ACHN (cell line): Measurements from ENCODE around the gene KCNMA1.
A peak's percentile ranks its signal among the peaks of the same experiment; 100 is the strongest.

Experiments
- DNase-seq: peaks from one replicate; pipeline ENCODE4 v3.0.0-alpha.2; 2015
- in situ Hi-C: cut with HindIII; loops from 2 replicates; pipeline ENCODE4 v1.10.0; 2017; ENCODE audit warnings: low sequenced_read_pairs, low pct_ligation_motif_present, low pct_unique_long_range_greater_than_20kb

KCNMA1 gene

GRCh38 chr10:77410523-77410922 is 227.1 kb downstream of the KCNMA1 start:
- DNase-seq, result no peak
- in situ Hi-C loops, result loop anchor here (25.0 kb wide), 1 partner anchor 248 kb away; no protein-coding TSS in a partner anchor

DNA sequence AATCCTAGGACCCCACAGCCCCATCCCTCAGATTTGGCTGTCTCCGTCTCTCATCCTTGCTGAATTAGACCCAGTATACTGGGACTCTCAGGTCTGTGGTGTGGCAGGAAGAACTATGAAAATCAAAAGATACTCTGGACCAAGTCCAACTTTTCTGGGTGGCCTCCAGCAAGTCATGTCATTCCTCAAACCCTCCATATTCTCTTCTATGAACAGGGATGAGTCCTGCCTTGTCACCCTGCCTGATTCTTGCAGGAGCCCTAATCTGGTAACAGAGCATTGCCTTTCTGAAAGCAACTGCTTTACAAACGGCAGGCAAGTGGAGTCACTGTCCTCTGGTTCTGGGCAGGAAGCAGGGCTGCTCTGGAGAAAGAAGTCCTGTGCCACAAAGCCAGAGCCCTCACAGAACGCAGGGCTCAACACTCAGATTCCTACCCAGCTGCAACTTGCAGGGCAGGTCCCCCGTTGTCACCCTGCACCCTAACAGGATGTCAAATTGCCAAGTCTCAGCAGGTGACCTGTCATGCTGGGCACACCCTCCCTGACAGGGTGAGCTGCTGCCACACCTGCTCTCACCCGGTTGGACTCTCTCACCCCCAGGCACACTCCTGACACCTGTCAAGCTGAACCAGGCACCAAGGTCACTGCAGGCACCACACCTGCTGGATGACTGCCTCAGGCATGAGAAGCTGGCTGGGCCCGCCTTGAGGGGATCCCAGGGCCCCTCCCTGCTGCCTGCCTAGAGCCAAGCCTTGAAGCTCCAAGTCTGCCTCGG is 227.7 kb downstream of the KCNMA1 start:
- in situ Hi-C loops, result loop anchor here (25.0 kb wide), 1 partner anchor 248 kb away; no protein-coding TSS in a partner anchor
- no peak for DNase-seq

DNA sequence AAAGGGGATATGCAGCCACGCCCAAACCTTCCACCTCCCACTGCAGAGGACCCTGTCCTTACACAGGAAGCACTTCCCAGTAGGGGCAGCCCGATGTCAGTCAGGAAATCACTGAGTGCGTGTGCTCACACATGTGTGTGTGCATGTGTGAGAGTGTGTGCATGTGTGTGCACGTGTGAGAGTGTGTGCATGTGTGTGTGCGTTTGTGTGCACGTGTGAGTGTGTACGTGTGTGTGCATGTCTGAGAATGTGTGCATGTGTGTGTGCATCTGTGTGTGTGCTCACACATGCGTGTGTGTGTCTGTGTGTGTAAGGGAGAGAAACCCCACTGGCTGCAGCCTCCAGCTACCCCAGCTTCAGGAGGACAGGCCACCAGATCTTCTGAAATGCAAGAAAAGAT is 229.3 kb downstream of the KCNMA1 start:
- in situ Hi-C loops, result loop anchor here (25.0 kb wide), 1 partner anchor 246 kb away; no protein-coding TSS in a partner anchor
- no peak for DNase-seq

DNA sequence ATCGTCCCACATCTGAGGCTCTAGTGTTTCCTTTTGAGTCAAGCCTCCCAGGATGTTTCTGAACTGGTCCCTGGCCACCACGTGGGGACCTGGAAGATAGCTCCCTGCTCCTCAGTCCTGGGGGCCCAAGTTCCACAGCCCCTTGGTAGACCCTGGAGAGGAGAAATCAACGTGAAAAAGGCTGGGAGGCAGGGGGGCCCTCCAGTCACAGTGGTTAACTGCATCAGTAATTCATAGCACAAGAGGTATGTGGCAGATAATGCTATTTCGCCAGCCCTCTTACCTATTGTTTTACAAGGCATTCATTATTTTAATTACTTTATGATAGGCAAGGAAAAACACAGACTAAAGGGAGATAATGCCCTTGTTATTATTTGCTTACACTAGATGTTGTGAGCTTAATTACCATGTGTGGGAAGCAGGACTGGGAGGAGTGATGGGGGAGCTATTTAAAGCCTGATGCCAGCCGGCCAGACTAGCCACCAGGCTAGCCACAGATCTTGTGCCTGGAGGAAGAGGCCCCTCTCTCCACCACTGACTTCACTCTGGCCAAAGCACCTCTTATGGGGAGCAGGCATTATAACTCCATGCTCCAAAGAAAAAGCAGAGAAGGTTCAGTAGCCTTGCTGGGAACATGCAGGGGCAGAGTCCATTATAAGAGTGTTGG is 230.7 kb downstream of the KCNMA1 start:
- in situ Hi-C loops, result loop anchor here (25.0 kb wide), 1 partner anchor 245 kb away; no protein-coding TSS in a partner anchor
- DNase-seq, result no peak

- DNase-seq, result peak; percentile 91
- in situ Hi-C loops, result loop anchor here (25.0 kb wide), 1 partner anchor 244 kb away; no protein-coding TSS in a partner anchor
These were observed 231.8 kb downstream of the KCNMA1 start for GRCh38 chr10:77405771-77406241.

DNA sequence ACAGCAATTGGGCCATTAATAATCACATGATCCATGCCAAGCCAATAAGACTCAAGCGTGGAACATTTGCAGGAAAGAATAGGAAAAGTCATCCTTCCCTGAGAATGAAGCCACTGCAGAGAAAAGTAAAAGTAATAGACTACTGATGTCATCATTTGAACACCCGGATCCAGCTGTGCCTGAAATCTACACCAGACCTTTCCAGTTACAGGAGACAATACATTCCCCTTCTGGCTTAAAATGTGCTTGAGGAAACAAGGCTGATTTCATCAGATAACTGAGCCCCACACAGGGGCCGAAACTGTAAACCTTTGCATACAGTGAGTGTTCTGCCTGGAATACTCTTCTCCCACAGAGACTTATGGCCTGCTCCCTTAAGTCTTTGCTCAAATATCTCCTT is 232.8 kb downstream of the KCNMA1 start:
- no peak for DNase-seq
- in situ Hi-C loops, result loop anchor here (25.0 kb wide), 1 partner anchor 243 kb away; no protein-coding TSS in a partner anchor

DNA sequence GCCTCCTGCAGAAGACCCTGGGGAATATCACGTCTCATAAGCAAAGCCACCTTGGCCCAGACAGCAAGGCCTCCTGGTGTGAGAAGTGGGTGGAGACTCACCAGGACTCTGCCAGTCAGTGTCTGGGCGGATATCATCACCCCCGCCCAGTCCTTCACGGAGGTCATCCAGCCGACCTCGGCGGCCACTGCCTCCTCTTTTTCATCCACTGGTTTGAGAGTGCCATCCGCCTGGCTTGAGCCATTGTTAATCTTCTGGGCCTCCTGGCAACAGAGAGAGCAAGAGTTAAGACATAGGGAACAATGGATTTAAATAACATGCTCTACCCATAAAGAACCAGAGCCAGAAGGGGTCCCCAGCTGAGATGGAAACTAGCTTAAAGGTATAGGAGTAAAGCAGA is 233.8 kb downstream of the KCNMA1 start:
- in situ Hi-C loops, result loop anchor here (25.0 kb wide), 1 partner anchor 241 kb away; no protein-coding TSS in a partner anchor
- DNase-seq, result no peak

DNA sequence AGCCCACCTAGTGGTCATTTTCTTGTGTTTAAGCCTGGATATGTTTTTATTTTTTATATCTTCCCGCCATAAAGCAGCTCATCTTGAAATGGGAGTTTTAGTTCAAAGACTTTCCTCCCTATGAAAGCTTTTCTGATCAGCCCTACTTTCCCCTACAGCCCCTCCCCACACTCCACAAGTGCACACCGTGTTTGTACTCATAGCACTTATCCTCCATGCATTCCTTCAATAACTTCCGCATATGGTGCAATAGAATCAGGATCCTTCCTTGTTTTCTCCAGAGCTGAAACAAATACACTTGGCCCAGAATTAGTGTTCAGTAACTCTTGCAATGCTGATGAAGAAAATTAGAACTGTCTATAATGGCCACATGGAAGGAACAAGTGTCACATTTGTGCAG is 235.9 kb downstream of the KCNMA1 start:
- DNase-seq, result no peak
- in situ Hi-C loops, result loop anchor here (25.0 kb wide), 1 partner anchor 239 kb away; no protein-coding TSS in a partner anchor

GRCh38 chr10:77400033-77400432 is 237.6 kb downstream of the KCNMA1 start:
- in situ Hi-C loops, result loop anchor here (25.0 kb wide), 1 partner anchor 238 kb away; no protein-coding TSS in a partner anchor
- DNase-seq, result no peak

DNA sequence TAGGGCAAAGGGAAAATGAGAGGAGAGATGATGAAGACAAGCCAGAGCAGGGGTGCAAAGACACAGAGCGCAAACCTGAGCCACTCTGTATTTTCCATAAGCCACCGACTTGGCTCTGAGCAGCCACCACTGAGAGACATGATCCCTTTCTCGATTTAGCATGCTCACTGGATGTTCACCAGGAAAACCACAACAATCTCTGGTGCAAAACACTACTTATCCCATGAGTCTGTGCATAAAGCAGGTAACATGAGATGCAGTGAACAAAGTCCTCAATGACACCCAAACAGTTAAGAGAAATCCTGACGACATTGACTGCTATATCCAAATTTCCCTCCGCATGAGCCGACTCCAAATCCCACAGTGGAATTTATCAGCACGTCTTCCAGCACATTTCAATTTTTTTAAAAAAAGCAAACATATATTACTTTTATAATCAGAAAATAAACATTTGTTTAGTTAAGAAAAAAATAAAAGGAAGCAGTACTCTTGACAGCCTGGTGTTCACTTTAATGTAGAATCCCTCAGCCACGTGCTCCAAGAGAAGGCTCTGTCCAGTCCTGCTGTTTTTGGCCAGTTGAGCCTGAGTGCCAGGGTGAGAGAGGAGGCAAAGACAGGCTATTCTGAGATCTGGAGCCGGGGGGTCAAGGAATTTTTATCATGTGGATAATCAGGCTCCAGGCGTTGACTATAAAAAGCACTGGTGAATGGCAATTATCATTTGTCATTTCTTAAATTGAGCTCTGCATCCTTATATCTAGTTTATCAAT is 238.4 kb downstream of the KCNMA1 start:
- DNase-seq, result no peak
- in situ Hi-C loops, result no loop called here

- in situ Hi-C loops, result no loop called here
- no peak for DNase-seq
These were observed 239.1 kb downstream of the KCNMA1 start for GRCh38 chr10:77398558-77398957.

GRCh38 chr10:77397103-77397502 is 240.5 kb downstream of the KCNMA1 start:
- no peak for DNase-seq
- in situ Hi-C loops, result no loop called here

DNA sequence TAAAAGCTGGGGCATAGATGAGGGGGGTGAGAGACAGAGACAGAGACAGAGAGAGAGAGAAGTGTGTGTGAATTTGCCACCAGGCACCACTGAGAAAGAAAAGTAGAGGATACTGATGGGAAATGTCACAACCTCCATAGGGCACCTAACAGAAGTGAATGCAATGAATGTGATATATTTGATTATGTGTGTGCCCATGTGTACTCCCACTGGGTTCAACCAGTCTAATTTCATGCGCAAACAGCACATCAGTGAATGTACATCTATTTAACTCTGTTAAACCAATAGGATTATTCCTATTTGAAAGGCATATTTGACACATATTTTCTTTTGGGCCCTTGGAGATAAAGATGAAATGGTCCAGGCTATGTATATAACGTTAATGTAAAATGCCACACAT is 241.3 kb downstream of the KCNMA1 start:
- in situ Hi-C loops, result no loop called here
- DNase-seq, result no peak

- no peak for DNase-seq
- in situ Hi-C loops, result no loop called here
These were observed 243.6 kb downstream of the KCNMA1 start for GRCh38 chr10:77393821-77394501.

- DNase-seq, result no peak
- in situ Hi-C loops, result no loop called here
These were observed 244.2 kb downstream of the KCNMA1 start for GRCh38 chr10:77393411-77393810.

GRCh38 chr10:77392851-77393250 is 244.8 kb downstream of the KCNMA1 start:
- in situ Hi-C loops, result no loop called here
- DNase-seq, result peak; percentile 97

DNA sequence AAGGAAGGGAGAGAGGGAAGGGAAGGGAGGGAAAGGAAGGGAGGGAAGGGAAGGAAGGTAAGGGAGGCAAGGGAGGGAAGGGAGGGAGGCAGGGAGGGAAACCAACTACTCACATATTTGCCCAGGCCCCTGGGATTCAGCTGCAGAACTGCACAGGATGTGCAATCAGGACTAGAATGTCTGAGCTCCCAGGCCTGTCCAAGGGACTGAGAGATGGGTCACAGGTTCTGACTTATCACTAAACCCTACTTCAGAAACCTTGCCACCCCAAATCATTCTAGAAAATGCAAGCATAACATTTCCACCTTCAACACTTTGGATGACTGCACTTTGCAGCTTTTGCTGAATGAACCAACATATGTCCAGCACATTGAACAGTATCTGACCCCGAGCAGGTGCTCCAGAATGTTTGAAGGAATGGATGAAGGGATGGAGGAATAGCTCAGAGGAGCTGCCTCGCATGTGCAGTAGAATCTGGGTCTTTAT is 245.3 kb downstream of the KCNMA1 start:
- in situ Hi-C loops, result no loop called here
- peak; percentile 73 for DNase-seq

DNA sequence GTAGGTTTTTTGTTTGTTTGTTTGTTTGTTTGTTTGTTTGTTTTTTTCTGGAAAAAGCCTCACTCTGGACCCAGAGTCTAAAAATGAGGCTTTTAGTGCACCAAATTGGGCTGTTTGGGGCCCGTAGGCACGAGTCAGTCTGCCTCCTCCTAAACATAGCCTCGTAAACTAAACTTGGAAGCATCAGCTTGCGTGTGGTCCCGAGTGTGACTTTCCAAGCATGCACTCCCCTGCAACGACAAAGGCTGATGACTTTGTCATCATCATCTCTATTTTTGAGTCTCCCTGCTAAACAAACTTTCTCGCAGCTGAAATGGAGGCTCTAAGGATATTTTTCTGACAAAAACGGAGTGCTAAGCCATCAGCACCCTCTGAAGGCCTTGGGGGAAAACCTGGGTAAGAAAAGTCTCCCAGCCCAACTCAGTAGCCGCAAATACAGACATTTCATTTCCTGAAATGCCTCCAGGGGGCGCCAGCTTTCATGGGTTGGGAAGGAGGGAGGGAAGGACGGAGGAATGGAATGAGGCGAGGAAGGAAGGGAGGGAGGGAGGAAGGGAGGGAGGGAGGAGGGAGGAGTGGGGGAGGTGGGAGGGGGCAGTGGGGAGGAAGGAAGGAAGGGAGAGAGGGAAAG is 245.9 kb downstream of the KCNMA1 start:
- in situ Hi-C loops, result no loop called here
- peak; percentile 95 for DNase-seq
